Esophagus squamous epithelium (tissue), 5 donors: Measurements from ENCODE around the gene MMP14. TPM values are rescaled to one million over a fixed set of nuclear protein-coding genes. Genes with fewer than 3 reads are reported as not detected.

Experiments used
- DNase-seq: peaks from one replicate; lab custom pipeline; 2025; lab: John Stamatoyannopoulos, UW
- H3K27ac ChIP-seq, 4 donors: fragments of 200-600 bp; sonication (generic); one replicate each; pipeline ENCODE4 v1.5.1; 2016 to 2019; ENCODE audit warnings: mild to moderate bottlenecking in 1 of 4
- H3K27me3 ChIP-seq, 4 donors: fragments of 200-600 bp; sonication (generic); 1 replicate in 3 of 4; 2 replicates in 1 of 4; pipeline versions ENCODE4 v1.5.1 to v1.6.0; 2017 to 2021; ENCODE audit warnings: antibody characterized with exemption in 1 of 4
- H3K36me3 ChIP-seq, 3 donors: fragments of 200-600 bp; sonication (generic); one replicate each; pipeline ENCODE4 v1.5.1; 2016 to 2019
- H3K4me1 ChIP-seq, 3 donors: fragments of 200-600 bp; sonication (generic); one replicate each; pipeline ENCODE4 v1.5.1; 2017 to 2019
- H3K4me3 ChIP-seq, 4 donors: fragments of 200-600 bp; sonication (generic); 1 replicate in 3 of 4; 2 replicates in 1 of 4; pipeline ENCODE4 v1.5.1; 2016 to 2019; ENCODE audit warnings: mild to moderate bottlenecking in 2 of 4, moderate library complexity in 1 of 4
- H3K9me3 ChIP-seq, 3 donors: fragments of 200-600 bp; sonication (generic); one replicate each; pipeline ENCODE4 v1.5.1; 2016 to 2019
- CTCF ChIP-seq, 6 experiments: fragments of 450-650 bp in 4 of 6; fragments of 200-600 bp in 2 of 6; sonication (generic) in 2 of 6; IDR thresholded peaks; one replicate each; pipeline ENCODE4 v1.5.1; 2016 to 2019; ENCODE audit warnings: antibody characterized with exemption in 6 of 6, mild to moderate bottlenecking in 4 of 6, moderate library complexity in 4 of 6
- POLR2A ChIP-seq, 4 donors: fragments of 450-650 bp; IDR thresholded peaks; one replicate each; pipeline ENCODE4 v1.6.1; 2017; ENCODE audit warnings: antibody characterized with exemption in 4 of 4, mild to moderate bottlenecking in 4 of 4, moderate library complexity in 3 of 4
- WGBS, 2 donors: methylation state at CpG; one replicate each; pipeline ENCODE4 v1.1.5; 2018; 5-methylcytosine and 5-hydroxymethylcytosine counted together
- intact Hi-C: fragments of 100-400 bp; cut with DNase I; formaldehyde crosslinking; loops from one replicate; pipeline ENCODE4 v1.15.0; 2022
- total RNA-seq, 4 donors: library from RNA; depleted of rRNA; stranded (reverse); fragments of >200 nt; gene quantifications; one replicate each; pipeline ENCODE4 v1.1.0, GENCODE V29; 2016
- donor health status: DM: yes; HTN: yes; CAD: no.

Gene MMP14
- total RNA-seq, 4 donors from 2014 or later: 67.9 to 127 (median 102) TPM

GRCh38 chr14:22813145-22813544 lies 23.2 kb upstream of the MMP14 start:
- H3K4me3 ChIP-seq: peak overlapping the region in 1 of 4 donors; percentile 10
- 61 to 67% methylated on average over 5 of the region's 9 CpGs for WGBS, 2 donors
- intact Hi-C loops: no loop called here
- H3K27me3 ChIP-seq: peaks cover 0 to 8% (median 0%) of the 10 kb centered on the region in 4 donors
- peaks cover 0 to 14% (median 8%) of the 10 kb centered on the region in 3 donors for H3K4me1 ChIP-seq
- DNase-seq: no peak
- H3K36me3 ChIP-seq: no peaks in the 10 kb centered on the region
- no peak for TF ChIP-seq POLR2A (IDR thresholded peaks at IDR 0.05)
- TF ChIP-seq CTCF (IDR thresholded peaks at IDR 0.05): no peak
- H3K9me3 ChIP-seq: no peaks in the 10 kb centered on the region
- H3K27ac ChIP-seq: no peak overlapping the region

GRCh38 chr14:22814373-22814772 lies 22.0 kb upstream of the MMP14 start:
- Histone ChIP-seq H3K27me3 (peaks cover 0 to 9% (median 0%) of the 10 kb centered on the region in 4 donors), H3K9me3 (no peaks in the 10 kb centered on the region), H3K4me1 (peaks cover 0 to 27% (median 15%) of the 10 kb centered on the region in 3 donors), H3K36me3 (no peaks in the 10 kb centered on the region), H3K4me3 (peak overlapping the region in 2 of 4 donors; percentile 4 to 37), H3K27ac (peak overlapping the region in 1 of 4 donors; percentile 71)
- 76 to 83% methylated on average over 5 to 7 of the region's 7 CpGs for WGBS, 2 donors
- no peak for DNase-seq
- TF ChIP-seq POLR2A (IDR thresholded peaks at IDR 0.05) (no peak), CTCF (IDR thresholded peaks at IDR 0.05) (no peak)
- intact Hi-C loops: no loop called here

GRCh38 chr14:22814941-22815713 lies 21.3 kb upstream of the MMP14 start, which contains the start of gene SLC7A7:
SLC7A7 (minus strand) TSS chr14:22815435; CDS start chr14:22813398, 2,037 bp downstream.
- peaks cover 0 to 34% (median 20%) of the 10 kb centered on the region in 3 donors for H3K4me1 ChIP-seq
- no peaks in the 10 kb centered on the region for H3K9me3 ChIP-seq
- peak within 1 kb of the TSS in 2 of 4 donors; percentile 46 to 71 for H3K27ac ChIP-seq
- H3K27me3 ChIP-seq: peaks cover 0 to 12% (median 0%) of the 10 kb centered on the region in 4 donors
- no peaks in the 10 kb centered on the region for H3K36me3 ChIP-seq
- intact Hi-C loops: no loop called here
- no peak for TF ChIP-seq POLR2A (IDR thresholded peaks at IDR 0.05)
- TF ChIP-seq CTCF (IDR thresholded peaks at IDR 0.05): no peak
- peak within 1 kb of the TSS in 2 of 4 donors; percentile 11 to 37 for H3K4me3 ChIP-seq
- WGBS, 2 donors: 52 to 65% methylated on average over 9 to 10 of the region's 10 CpGs
- no peak for DNase-seq

GRCh38 chr14:22819151-22819988 lies 17.0 kb upstream of the MMP14 start:
- intact Hi-C loops: no loop called here
- WGBS, 2 donors: 38 to 44% methylated on average over 9 of the region's 10 CpGs
- no peak for DNase-seq
- TF ChIP-seq POLR2A (IDR thresholded peaks at IDR 0.05) (peak in 1 of 4 donors; percentile 40), CTCF (IDR thresholded peaks at IDR 0.05) (no peak)
- Histone ChIP-seq H3K36me3 (no peaks in the 10 kb centered on the region), H3K4me3 (peak overlapping the region in 3 of 4 donors; percentile 18 to 62 (median 36)), H3K27me3 (peaks cover 0 to 6% (median 0%) of the 10 kb centered on the region in 4 donors), H3K4me1 (peaks cover 6 to 62% (median 21%) of the 10 kb centered on the region in 3 donors), H3K27ac (peak overlapping the region; percentile 62 to 89 (median 74)), H3K9me3 (no peaks in the 10 kb centered on the region)
